Measurements from ENCODE around the gene AJAP1. TPM values are rescaled to one million over a fixed set of nuclear protein-coding genes. Genes with fewer than 3 reads are reported as not detected.

AJAP1 gene
- total RNA-seq, 1 experiment from 2014 or later: not detected

- H3K9ac ChIP-seq (ENCODE audit: low read length): no peak overlapping the region
- DNase-seq (ENCODE audit: low read depth, low spot score) (no peak), ATAC-seq (no peak)
- H2AFZ ChIP-seq (ENCODE audit: low read depth, low read length, poor library complexity, severe bottlenecking): no peak overlapping the region
- BruUV-seq (replicated peaks): no TSS peak
- H4K20me1 ChIP-seq (ENCODE audit: insufficient read depth): no peaks in the 10 kb centered on the region
- H3K79me2 ChIP-seq (ENCODE audit: insufficient read depth, low read length): no peaks in the 10 kb centered on the region
- H3K9me2 ChIP-seq (ENCODE audit: insufficient read depth): no peaks in the 10 kb centered on the region
- ChIA-PET CTCF (no interaction called here), RAD21 (ENCODE audit: low non-redundant PET in 1 of 2, low total read pairs in 2 of 2, uncharacterized antibody in 2 of 2, unreplicated experiment in 2 of 2) (no interaction called here), POLR2A (no interaction called here)
- H3K27ac ChIP-seq (ENCODE audit: low read depth, low read length): no peak overlapping the region
- TF ChIP-seq ZBTB33 (IDR thresholded peaks at IDR 0.05; ENCODE audit: extremely low read depth, insufficient replicate concordance, low read length) (no peak), MAX (IDR thresholded peaks at IDR 0.05) (no peak), POLR2A (IDR thresholded peaks at IDR 0.05; ENCODE audit: borderline replicate concordance, extremely low read depth, insufficient read depth, insufficient read length) (no peak), EGR1 (IDR thresholded peaks at IDR 0.05; ENCODE audit: low read depth) (no peak), ZNF274 (IDR thresholded peaks at IDR 0.05; ENCODE audit: low read depth, low read length) (no peak), SIN3A (IDR thresholded peaks at IDR 0.05; ENCODE audit: low read depth) (no peak), CEBPB (IDR thresholded peaks at IDR 0.05; ENCODE audit: low read depth) (no peak), JUND (IDR thresholded peaks at IDR 0.05) (no peak), RAD21 (IDR thresholded peaks at IDR 0.05; ENCODE audit: low read depth) (no peak), SP1 (IDR thresholded peaks at IDR 0.05; ENCODE audit: low read depth) (no peak), TCF7L2 (IDR thresholded peaks at IDR 0.05; ENCODE audit: borderline replicate concordance, extremely low read depth, insufficient read depth, insufficient read length) (no peak), EZH2 (IDR thresholded peaks at IDR 0.05) (no peak), POLR2AphosphoS5 (IDR thresholded peaks at IDR 0.05; ENCODE audit: low read depth, low read length) (no peak), REST (IDR thresholded peaks at IDR 0.05; ENCODE audit: low read depth) (no peak), CBX3 (IDR thresholded peaks at IDR 0.05; ENCODE audit: low read depth) (no peak), ELF1 (IDR thresholded peaks at IDR 0.05; ENCODE audit: borderline replicate concordance, low read depth) (no peak)
- TF ChIP-seq, protein P1, sequence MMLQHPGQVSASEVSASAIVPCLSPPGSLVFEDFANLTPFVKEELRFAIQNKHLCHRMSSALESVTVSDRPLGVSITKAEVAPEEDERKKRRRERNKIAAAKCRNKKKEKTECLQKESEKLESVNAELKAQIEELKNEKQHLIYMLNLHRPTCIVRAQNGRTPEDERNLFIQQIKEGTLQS (IDR thresholded peaks at IDR 0.05): no peak
- no peaks in the 10 kb centered on the region for H3K4me1 ChIP-seq (ENCODE audit: control insufficient read depth in 1 of 2, insufficient read depth in 2 of 2, low read length in 2 of 2)
- no peak overlapping the region for H3K4me2 ChIP-seq (ENCODE audit: low read length)
- intact Hi-C loops (cut with micrococcal nuclease): no loop called here
- H3K27me3 ChIP-seq (ENCODE audit: insufficient read depth, low read length): no peaks in the 10 kb centered on the region
- H3K9me3 ChIP-seq (ENCODE audit: control insufficient read depth in 1 of 2, insufficient read depth in 1 of 2, low read depth in 1 of 2, low read length in 2 of 2): no peaks in the 10 kb centered on the region
- H3K4me3 ChIP-seq (replicated peaks in 1 of 2; ENCODE audit: low read depth in 1 of 2, low read length in 2 of 2): no peak overlapping the region
- H3K36me3 ChIP-seq (ENCODE audit: control insufficient read depth in 1 of 2, insufficient read depth in 2 of 2, low read length in 2 of 2): no peaks in the 10 kb centered on the region
Measured at GRCh38 chr1:4660917-4661594, 6.6 kb downstream of the AJAP1 start.

All from HCT116 (cell line).